ENCODE measurements around the gene WDR20.

DNA sequence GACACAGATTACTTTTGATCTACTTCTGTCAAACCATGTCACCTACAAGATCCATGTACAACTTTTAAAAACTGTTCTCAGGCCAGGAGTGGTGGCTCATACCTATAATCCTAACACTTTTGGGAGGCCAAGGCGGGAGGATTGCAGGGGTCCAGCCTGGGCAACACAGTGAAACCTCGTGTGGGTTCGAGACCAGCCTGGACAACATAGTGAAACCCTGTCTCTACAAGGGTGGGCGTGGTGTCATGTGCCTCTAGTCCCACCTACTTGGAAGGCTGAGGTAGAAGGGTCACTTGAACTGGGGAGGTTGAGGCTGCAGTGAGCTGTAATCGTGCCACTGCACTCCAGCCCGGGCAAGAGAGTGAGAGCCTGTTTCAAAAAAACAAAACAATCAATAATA is 5.7 kb downstream of the WDR20 start:
- TF ChIP-seq, protein P1, sequence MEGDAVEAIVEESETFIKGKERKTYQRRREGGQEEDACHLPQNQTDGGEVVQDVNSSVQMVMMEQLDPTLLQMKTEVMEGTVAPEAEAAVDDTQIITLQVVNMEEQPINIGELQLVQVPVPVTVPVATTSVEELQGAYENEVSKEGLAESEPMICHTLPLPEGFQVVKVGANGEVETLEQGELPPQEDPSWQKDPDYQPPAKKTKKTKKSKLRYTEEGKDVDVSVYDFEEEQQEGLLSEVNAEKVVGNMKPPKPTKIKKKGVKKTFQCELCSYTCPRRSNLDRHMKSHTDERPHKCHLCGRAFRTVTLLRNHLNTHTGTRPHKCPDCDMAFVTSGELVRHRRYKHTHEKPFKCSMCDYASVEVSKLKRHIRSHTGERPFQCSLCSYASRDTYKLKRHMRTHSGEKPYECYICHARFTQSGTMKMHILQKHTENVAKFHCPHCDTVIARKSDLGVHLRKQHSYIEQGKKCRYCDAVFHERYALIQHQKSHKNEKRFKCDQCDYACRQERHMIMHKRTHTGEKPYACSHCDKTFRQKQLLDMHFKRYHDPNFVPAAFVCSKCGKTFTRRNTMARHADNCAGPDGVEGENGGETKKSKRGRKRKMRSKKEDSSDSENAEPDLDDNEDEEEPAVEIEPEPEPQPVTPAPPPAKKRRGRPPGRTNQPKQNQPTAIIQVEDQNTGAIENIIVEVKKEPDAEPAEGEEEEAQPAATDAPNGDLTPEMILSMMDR (optimal IDR thresholded peaks at IDR 0.05 in 1 of 3, IDR thresholded peaks at IDR 0.05 in 1 of 3, conservative IDR thresholded peaks at IDR 0.05 in 1 of 3; ENCODE audit: extremely low read depth in 1 of 3, insufficient read depth in 2 of 3, low read length in 3 of 3), result no peak
- no peak for TF ChIP-seq EZH2 (IDR thresholded peaks at IDR 0.05; ENCODE audit: low read length)
